IPS-11a (cell line): ENCODE measurements around the gene TOR1AIP1.

Source experiments
- H3K4me3 ChIP-seq: one replicate; pipeline ENCODE4 v1.5.1; 2013; ENCODE audit warnings: low read depth, low read length, control low read depth

The TOR1AIP1 gene

DNA sequence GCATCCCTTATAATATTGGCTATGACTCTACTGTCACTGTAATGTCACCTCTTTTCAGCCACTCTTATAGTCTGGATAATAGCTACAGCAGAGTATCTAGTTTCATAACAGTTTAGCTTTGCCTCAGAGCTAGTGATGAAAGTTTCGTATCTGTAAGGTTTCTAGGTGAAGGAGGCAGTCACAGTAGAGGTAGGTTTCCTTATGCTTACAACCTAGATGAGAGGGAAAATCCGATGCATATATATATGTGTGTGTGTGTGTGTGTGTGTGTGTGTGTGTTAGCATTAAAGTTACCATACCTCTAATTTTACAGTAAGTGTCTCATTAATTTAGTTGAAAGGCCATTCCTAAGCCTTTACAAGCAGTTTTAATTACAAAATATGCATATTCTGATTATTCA, 2.3 kb upstream of the TOR1AIP1 start:
- no peak overlapping the region for H3K4me3 ChIP-seq

DNA sequence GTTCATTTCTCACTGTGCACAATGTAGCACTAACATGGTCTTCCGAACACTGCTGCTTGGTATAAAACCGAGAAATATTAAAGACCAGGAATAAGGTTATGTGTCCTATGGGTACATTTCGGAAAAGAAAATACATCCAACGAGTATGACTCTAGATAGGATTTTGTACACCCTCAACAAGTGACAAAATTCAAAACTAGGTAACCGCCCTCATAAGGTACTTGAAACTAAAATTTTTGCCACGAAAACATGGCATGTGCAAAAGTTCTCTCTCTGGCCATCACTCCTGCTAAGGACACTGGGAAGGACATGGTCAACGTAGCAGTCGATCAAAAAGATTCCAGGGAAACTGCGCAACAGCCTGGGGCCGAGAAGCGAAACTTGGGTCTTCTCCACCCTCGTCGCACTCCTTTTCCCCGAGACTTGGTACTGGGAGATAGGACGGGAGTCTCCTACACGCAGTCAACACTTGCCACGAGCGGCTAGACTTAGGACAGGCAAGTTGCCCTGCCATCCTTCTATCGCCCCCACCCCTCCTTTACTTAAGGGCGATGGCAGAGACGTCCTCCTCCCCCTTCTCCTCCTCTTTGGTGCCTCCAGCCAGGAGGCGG, 338 bp upstream of the TOR1AIP1 start:
- H3K4me3 ChIP-seq = peak overlapping the region; percentile 92

DNA sequence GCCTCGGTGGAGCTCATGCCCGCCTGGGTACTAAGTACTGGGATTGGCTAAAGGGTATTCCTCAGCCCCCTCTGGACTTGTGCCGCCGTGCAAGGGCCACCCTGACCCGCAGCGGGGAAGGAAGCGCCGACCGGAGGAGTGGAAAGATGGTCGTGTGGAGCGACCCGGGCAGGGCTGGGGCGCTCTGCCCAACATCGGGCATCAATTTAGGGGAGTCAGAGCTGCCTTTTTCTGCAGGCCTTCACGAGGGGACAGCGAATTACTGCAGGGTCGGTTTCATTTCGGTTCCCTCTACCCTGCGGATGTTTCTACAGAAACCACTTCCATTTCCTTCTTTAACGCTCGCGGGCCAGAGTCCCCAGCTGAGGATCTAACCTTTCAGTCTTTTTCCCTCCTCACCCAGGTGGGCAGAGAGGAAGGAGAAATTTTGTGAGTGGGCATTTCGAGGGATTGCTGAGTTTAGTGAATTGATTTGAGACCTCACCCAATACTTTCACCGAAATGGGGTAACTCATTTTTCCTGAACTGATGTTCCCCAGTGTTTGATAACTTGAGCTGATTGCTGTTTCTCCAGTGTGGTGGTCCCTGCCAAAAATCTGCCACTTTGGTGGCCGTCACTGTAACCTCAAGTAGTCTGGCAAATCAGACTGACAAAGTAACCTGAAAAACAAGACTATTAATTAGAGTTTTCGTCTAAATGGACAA, 1.1 kb downstream of the TOR1AIP1 start:
- peak overlapping the region; percentile 72 for H3K4me3 ChIP-seq

DNA sequence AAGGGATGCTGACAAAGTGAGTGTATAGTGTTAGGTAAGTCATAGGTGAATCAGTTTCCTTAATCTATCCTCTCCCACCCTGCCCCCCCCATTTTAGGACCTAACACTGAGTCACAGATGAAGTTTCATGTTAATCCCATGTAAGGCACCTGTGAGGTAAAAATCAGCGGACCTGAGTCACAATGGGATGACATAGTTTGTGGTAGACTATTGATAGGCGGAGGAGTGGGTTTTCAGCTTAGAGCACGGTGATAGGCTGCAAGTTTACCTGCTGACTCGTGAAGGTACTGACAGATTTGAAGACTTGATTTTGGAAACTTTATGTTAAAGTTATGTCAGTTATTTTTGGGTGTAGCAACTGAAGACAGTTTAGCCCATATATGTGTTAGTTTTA, 1.7 kb downstream of the TOR1AIP1 start:
- H3K4me3 ChIP-seq = peak overlapping the region; percentile 72

- no peak overlapping the region for H3K4me3 ChIP-seq
These were observed 6.0 kb downstream of the TOR1AIP1 start for GRCh38 chr1:179888071-179888470.

GRCh38 chr1:179889589-179889988, 7.5 kb downstream of the TOR1AIP1 start:
- H3K4me3 ChIP-seq = no peak overlapping the region

DNA sequence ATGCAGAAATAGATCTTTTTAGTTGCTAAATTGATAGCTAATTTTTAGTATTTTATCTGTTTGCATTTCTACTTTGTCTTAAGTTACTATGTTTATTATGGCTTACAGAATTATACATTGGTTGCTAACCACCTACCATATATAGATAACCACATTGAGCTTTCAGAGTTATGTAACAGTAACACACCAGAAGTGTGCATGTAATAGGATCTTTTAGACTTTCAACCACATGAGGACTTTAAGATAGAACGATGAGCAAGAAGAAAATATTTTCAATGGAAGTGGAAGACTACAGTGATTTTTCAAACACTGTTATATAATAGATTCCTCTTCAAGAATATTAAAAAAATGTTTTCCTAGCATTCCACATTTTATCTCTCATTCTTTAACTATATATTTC, 28.8 kb downstream of the TOR1AIP1 start:
- no peak overlapping the region for H3K4me3 ChIP-seq

- H3K4me3 ChIP-seq = no peak overlapping the region
These were observed 29.7 kb downstream of the TOR1AIP1 start for GRCh38 chr1:179911812-179912211.

DNA sequence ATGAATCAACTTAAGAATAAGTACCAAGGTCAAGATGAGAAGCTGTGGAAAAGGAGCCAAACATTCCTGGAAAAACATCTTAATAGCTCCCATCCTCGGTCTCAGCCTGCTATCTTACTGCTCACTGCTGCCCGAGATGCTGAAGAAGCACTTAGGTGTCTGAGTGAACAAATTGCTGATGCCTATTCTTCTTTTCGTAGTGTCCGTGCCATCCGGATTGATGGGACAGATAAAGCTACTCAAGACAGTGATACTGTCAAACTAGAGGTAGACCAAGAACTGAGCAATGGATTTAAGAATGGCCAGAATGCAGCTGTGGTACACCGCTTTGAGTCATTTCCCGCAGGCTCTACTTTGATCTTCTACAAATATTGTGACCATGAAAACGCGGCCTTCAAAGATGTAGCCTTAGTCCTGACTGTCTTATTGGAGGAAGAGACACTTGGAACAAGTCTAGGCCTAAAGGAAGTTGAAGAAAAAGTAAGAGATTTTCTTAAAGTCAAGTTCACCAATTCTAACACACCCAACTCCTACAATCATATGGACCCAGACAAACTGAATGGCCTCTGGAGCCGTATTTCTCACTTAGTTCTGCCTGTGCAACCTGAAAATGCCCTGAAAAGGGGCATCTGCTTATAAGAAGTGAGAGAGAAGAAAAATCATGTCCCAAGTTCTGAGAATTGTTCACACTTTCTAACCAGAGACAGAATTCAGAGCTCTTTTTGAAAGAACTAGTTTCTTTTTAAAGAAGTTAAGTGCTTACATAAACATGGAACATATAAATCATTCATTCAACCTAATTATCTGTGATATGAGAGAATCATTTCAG, 35.7 kb downstream of the TOR1AIP1 start:
- no peak overlapping the region for H3K4me3 ChIP-seq

DNA sequence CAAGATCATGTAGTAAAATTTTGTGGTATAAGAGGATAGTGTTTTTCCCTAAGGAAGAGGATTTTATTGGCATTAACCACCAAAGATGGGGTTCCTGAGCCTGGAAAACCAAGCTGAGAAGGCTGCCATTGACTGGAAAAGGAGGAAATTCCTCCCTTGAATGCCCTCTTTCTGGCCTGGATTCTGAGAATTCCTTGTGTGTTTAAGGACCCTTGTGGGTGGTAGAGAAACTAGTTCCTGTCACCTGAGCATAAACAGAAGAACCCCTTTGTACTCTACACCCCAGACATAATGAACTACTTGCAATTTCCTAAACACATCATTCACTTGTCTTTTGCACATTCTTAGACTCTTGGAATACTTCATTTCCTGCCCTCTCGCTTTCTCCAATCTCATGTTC, 39.4 kb downstream of the TOR1AIP1 start:
- H3K4me3 ChIP-seq = no peak overlapping the region

DNA sequence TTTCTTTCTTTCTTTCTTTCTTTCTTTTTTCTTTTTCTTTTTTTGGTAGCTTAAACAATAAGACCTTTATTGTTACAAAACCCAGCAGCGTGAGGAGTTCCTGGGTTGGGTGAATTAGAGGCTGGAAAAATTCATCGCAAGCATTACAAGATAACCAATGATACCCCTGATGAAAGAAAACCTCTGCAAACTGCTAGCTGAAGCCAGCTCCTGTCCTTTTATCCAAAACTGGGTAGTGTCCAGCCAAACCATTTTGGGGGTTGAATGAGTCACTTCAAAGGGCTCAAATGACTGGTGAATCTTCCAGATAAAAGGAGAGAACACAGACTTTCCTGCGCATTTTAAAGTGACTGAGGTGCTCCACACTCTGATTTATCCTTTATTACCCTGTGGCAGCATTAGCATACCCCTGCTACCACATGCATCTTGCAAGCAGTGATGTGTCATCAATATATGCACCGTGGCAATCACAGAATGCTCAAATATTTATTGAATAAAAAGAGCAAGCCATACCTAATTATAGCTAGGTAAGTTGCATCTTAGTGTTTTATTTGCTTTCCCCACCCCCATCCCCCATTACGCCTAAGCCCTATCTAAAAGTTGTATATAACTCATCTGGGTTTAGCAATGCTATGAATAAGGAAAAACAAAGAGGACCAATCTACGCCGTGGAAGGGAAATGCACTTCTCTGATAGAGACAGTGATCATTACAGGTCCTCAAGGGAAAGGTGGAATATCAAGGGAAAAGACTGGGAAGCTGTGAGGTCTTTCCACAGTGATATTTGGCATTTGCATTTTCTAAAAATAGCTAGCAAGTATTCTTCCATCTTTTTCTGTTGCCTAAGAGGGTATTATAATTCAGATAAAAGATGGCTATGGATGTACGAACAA, 40.1 kb downstream of the TOR1AIP1 start:
- H3K4me3 ChIP-seq = no peak overlapping the region

- H3K4me3 ChIP-seq = no peak overlapping the region
These were observed 40.9 kb downstream of the TOR1AIP1 start for GRCh38 chr1:179923029-179923428.

GRCh38 chr1:179924268-179924667, 42.2 kb downstream of the TOR1AIP1 start:
- H3K4me3 ChIP-seq = no peak overlapping the region

DNA sequence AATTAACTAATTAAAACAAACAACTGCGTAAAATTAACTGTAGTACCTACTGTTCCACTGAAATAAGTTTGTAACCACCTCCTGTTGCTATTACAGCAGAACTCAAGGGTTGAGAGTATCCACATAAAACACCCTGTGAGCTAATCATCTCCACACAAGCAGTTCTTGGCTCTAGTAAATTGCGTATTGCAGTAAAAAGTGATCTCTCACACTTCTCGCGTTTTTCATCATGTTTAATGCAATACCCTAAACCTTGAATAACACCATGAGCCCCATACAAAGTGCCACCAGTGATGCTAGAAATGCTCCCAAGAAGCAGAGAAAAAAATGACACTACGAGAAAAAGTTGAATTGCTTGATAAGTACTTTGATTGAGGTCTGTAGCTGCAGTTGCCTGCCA, 43.2 kb downstream of the TOR1AIP1 start:
- H3K4me3 ChIP-seq = no peak overlapping the region

DNA sequence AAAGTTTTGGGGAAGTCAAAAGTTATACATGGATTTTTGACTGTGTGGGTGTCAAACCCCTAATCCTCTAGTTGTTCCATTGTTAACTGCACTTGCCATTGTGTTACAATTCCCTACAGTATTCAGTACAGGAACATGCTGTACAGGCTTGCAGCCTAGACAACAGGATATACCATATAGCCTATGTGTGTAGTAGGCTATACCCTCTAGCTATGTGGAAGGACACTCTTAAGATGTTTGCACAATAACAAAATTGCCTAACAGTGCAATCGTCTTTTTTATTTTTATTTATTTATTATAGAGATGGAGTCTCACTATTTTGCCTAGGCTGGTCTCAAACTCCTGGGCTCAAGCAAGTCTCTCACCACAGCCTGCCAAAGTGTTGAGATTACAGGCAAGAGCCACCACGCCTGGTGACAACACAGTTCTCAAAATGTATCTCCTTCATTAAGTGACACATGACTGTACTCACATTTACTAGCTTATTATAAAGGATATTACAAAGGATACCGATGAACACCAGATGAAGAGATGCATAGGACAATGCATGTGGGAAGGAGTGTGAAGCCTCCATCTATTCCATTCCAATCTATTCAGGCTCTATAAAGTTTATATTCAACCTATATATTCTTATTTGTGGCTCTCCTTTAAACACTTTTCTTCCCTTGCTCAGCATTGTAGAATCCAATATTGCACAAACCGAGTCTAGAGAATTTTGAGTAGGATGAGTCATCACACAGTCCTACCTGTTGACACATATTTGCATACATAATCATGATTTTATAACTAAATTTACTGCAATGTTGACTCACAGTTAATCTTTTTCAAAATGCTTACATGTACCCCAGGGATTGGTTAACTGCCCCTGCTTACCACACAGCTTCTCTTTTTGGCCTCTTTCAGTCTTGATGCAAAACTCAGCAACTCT, 44.1 kb downstream of the TOR1AIP1 start:
- H3K4me3 ChIP-seq = no peak overlapping the region

DNA sequence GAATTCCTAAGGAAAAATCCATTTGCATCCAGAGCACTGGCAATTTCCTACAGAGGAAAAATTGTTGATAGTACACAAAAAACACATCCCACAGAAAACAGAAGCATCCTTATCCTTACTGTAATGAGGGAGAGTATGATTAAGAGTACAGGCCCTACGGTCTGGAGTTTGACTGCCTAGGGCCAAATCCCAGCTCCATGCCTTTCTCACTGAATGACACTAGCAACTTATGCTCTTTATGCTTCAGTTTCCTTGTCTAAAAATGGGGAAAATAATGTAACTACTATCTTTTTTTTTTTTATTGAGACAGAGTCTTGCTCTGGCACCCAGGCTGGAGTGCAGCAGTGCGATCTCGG, 44.7 kb downstream of the TOR1AIP1 start:
- H3K4me3 ChIP-seq = no peak overlapping the region

- no peak overlapping the region for H3K4me3 ChIP-seq
These were observed 48.1 kb downstream of the TOR1AIP1 start for GRCh38 chr1:179929955-179930798.

DNA sequence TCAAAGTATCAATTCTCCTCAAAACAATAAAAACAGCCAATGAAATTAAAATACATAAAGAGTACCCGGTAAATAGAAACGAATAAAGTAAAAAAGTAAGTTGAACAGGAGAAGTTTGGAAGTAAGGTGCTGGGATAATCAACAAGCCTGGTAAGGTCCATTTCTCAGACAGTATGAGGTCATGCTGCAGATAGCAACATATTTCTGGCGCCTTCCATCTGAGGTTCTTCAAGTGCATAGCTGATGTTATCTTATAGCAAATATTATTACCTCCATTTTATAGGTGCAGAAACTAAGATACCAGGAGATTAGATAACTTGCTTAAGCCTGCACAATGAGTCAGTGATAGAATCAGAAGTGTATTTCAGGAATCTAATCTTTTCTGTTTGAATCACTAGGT, 48.8 kb downstream of the TOR1AIP1 start:
- no peak overlapping the region for H3K4me3 ChIP-seq

DNA sequence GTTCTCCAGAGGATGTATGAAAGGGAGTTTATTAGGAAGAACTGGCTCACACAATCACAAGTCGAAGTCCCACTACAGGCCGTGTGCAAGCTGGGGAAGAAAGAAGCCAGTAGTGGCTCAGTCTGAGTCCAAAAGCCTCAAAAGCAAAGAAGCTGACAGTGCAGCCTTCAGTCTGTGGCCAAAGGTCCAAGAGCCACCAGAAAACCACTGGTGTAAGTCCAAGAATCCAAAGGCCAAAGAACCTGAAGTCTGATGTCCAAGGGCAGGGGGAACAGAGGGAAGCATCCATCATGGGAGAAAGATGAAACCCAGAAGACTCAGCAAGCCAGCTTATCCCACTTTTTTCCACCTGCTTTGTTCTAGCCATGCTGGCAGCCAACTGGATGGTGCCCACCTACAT, 51.1 kb downstream of the TOR1AIP1 start:
- no peak overlapping the region for H3K4me3 ChIP-seq
